ENCODE results near the gene SEPTIN5. TPM values are rescaled to one million over a fixed set of nuclear protein-coding genes. Genes with fewer than 3 reads are reported as not detected.

The SEPTIN5 gene
- total RNA-seq, 2 donors from 2014 or later = 47.7 to 147 TPM

DNA sequence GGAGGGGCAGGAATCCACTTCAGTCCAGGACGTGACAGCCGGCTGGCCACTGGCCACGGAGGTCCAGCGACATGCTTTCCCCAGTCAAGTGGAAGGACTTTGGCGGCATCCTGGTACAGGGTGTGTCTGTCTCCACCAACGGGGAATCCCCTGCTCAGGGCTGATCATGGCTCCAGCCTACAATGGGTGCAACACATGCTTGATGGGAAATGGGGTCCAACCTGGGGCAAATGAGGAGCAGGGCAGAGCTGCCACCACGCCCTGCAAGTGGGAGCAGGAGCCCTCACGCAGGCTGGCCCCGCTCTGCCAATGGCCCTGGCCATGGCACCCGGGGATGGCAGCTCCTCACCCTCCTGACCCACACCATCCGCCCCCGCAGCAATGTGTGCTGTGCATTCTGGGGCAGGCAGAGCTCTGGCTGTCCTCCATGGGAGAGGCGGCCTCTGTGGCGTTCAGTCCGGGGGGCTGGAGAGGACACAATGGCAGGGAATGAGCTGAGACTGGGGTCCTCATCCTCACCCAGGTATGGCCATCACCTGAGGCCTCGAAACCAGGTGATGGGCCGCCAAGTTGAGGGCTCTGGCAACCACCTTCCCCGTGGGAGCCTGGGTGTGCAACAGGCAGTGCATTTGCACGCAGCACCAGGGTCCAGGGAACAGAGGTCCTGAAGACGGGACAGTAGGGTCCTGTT, 5.8 kb upstream of the SEPTIN5 start:
- Histone ChIP-seq H3K4me3 (no peak overlapping the region), H3K4me1 (ENCODE audit: control insufficient read depth in 1 of 2, low read depth in 2 of 2) (no peaks in the 10 kb centered on the region), H3K27ac (no peak overlapping the region), H3K9me3 (no peaks in the 10 kb centered on the region), H3K36me3 (no peaks in the 10 kb centered on the region), H3K27me3 (replicated peaks; ENCODE audit: insufficient read depth) (no peaks in the 10 kb centered on the region)
- ATAC-seq (ENCODE audit: insufficient number of reproducible peaks, low FRiP score, low read depth) (no peak), DNase-seq (ENCODE audit: low spot score) (no peak)
- TF ChIP-seq, protein P1, sequence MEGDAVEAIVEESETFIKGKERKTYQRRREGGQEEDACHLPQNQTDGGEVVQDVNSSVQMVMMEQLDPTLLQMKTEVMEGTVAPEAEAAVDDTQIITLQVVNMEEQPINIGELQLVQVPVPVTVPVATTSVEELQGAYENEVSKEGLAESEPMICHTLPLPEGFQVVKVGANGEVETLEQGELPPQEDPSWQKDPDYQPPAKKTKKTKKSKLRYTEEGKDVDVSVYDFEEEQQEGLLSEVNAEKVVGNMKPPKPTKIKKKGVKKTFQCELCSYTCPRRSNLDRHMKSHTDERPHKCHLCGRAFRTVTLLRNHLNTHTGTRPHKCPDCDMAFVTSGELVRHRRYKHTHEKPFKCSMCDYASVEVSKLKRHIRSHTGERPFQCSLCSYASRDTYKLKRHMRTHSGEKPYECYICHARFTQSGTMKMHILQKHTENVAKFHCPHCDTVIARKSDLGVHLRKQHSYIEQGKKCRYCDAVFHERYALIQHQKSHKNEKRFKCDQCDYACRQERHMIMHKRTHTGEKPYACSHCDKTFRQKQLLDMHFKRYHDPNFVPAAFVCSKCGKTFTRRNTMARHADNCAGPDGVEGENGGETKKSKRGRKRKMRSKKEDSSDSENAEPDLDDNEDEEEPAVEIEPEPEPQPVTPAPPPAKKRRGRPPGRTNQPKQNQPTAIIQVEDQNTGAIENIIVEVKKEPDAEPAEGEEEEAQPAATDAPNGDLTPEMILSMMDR (IDR thresholded peaks at IDR 0.05) = no peak

- H3K36me3 ChIP-seq = no peaks in the 10 kb centered on the region
- TF ChIP-seq, protein P1 (IDR thresholded peaks at IDR 0.05) = no peak
- H3K27me3 ChIP-seq (replicated peaks; ENCODE audit: insufficient read depth) = no peaks in the 10 kb centered on the region
- no peak for DNase-seq (ENCODE audit: low spot score)
- no peaks in the 10 kb centered on the region for H3K9me3 ChIP-seq
- no peak for ATAC-seq (ENCODE audit: insufficient number of reproducible peaks, low FRiP score, low read depth)
- H3K27ac ChIP-seq = no peak overlapping the region
- peaks cover 0 to 5% of the 10 kb centered on the region in 2 donors for H3K4me1 ChIP-seq (ENCODE audit: control insufficient read depth in 1 of 2, low read depth in 2 of 2)
- no peak overlapping the region for H3K4me3 ChIP-seq
Observed at GRCh38 chr22:19709063-19709769, 5.1 kb upstream of the SEPTIN5 start.

DNA sequence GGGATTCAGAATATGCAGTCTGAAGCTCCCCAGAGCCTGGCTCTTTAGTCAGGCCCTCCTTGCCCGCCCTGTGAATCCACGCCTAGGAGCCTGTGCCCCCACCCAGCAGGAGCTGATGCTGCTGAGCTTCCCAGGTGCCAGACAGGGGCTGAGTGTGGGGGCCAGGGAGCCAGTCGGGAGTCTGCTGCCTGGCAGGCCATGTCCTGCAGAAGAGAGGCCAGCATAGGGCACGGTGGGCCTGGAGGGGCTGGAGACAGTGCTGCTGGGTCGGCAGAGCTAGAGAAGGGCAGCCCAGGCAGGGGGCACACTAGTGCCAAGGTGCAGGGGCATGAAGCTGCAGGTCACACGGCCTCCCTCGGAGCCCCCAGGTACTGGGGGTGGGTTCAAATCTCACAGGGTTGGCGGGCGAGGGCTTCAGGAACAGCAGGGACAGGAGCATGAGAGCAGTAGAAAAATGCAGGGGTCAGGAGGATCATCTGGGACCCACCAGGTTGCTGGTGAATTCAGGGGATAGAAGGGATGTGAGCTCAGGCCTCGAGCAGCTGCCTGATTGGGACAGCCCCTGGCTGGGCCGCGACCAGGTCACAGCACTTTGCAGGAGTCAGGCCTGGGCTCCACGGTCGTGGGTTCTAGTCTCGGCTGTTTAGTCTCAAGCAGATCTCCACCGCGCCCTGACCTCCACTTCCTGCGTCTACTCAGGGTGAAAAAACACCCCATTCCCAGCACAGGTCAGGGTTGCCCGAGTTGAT, 4.1 kb upstream of the SEPTIN5 start:
- no peaks in the 10 kb centered on the region for H3K36me3 ChIP-seq
- ATAC-seq (ENCODE audit: insufficient number of reproducible peaks, low FRiP score, low read depth) (no peak), DNase-seq (ENCODE audit: low spot score) (no peak)
- H3K27ac ChIP-seq = no peak overlapping the region
- H3K4me3 ChIP-seq = no peak overlapping the region
- TF ChIP-seq, protein P1 (IDR thresholded peaks at IDR 0.05) = no peak
- no peaks in the 10 kb centered on the region for H3K9me3 ChIP-seq
- H3K27me3 ChIP-seq (replicated peaks; ENCODE audit: insufficient read depth) = no peaks in the 10 kb centered on the region
- H3K4me1 ChIP-seq (ENCODE audit: control insufficient read depth in 1 of 2, low read depth in 2 of 2) = peaks cover 5 to 11% of the 10 kb centered on the region in 2 donors

GRCh38 chr22:19710769-19711106, 3.6 kb upstream of the SEPTIN5 start:
- no peak for DNase-seq (ENCODE audit: low spot score)
- no peak for ATAC-seq (ENCODE audit: insufficient number of reproducible peaks, low FRiP score, low read depth)
- TF ChIP-seq, protein P1 (IDR thresholded peaks at IDR 0.05) = no peak

GRCh38 chr22:19713245-19713644, 1.1 kb upstream of the SEPTIN5 start:
- Histone ChIP-seq H3K36me3 (no peaks in the 10 kb centered on the region), H3K9me3 (no peaks in the 10 kb centered on the region), H3K27me3 (replicated peaks; ENCODE audit: insufficient read depth) (no peaks in the 10 kb centered on the region), H3K4me3 (no peak overlapping the region), H3K4me1 (ENCODE audit: control insufficient read depth in 1 of 2, low read depth in 2 of 2) (peaks cover 6 to 20% of the 10 kb centered on the region in 2 donors), H3K27ac (no peak overlapping the region)
- no peak for ATAC-seq (ENCODE audit: insufficient number of reproducible peaks, low FRiP score, low read depth)
- TF ChIP-seq, protein P1 (IDR thresholded peaks at IDR 0.05) = no peak
- no peak for DNase-seq (ENCODE audit: low spot score)

More at GRCh38 chr22:19710769-19711106, 3.6 kb upstream of the SEPTIN5 start:
- no peaks in the 10 kb centered on the region for H3K36me3 ChIP-seq
- H3K9me3 ChIP-seq = no peaks in the 10 kb centered on the region
- H3K27me3 ChIP-seq (replicated peaks; ENCODE audit: insufficient read depth) = no peaks in the 10 kb centered on the region
- H3K4me3 ChIP-seq = no peak overlapping the region
- no peak overlapping the region for H3K27ac ChIP-seq
- H3K4me1 ChIP-seq (ENCODE audit: control insufficient read depth in 1 of 2, low read depth in 2 of 2) = peaks cover 6 to 13% of the 10 kb centered on the region in 2 donors

All from thoracic aorta (tissue), 2 donors.